HG03558 (cell line): ENCODE data around the gene HGD.
"Not testable (repeated sequence)": the region's sequence is repeated elsewhere in the genome, so short reads cannot be mapped to it uniquely, and the experiment has no call there.

ENCODE experiments used
- ATAC-seq: cut with Tn5 transposase; IDR thresholded peaks from one replicate; pipeline ENCODE4 v1.9.1; 2021; ENCODE audit warnings: moderate number of reproducible peaks; ENCODE audit not compliant: unreplicated experiment; ENCODE audit errors: extremely low read depth

HGD gene

GRCh38 chr3:120681018-120681417, 1.0 kb downstream of the HGD start:
- no peak for ATAC-seq

- ATAC-seq = no peak
Observed at GRCh38 chr3:120680193-120680894, 1.7 kb downstream of the HGD start.

- ATAC-seq = no peak
Observed at GRCh38 chr3:120678984-120679383, 3.1 kb downstream of the HGD start.

- ATAC-seq = peak; percentile 86
Observed at GRCh38 chr3:120678331-120678947, 3.6 kb downstream of the HGD start.

GRCh38 chr3:120677193-120677592, 4.8 kb downstream of the HGD start:
- not testable (repeated sequence) for ATAC-seq

GRCh38 chr3:120673116-120673515, 8.9 kb downstream of the HGD start:
- no peak for ATAC-seq

GRCh38 chr3:120670576-120670975, 11.5 kb downstream of the HGD start:
- ATAC-seq = no peak

- no peak for ATAC-seq
Observed at GRCh38 chr3:120664926-120665325, 17.1 kb downstream of the HGD start.

- no peak for ATAC-seq
Observed at GRCh38 chr3:120661945-120662344, 20.1 kb downstream of the HGD start.

GRCh38 chr3:120661106-120661905, 20.7 kb downstream of the HGD start:
- no peak for ATAC-seq

GRCh38 chr3:120659834-120660233, 22.2 kb downstream of the HGD start:
- ATAC-seq = no peak

GRCh38 chr3:120659285-120659684, 22.8 kb downstream of the HGD start:
- ATAC-seq = no peak

GRCh38 chr3:120652896-120653545, 29.0 kb downstream of the HGD start:
- no peak for ATAC-seq

GRCh38 chr3:120652281-120652680, 29.8 kb downstream of the HGD start:
- no peak for ATAC-seq

GRCh38 chr3:120650311-120650710, 31.7 kb downstream of the HGD start:
- no peak for ATAC-seq

GRCh38 chr3:120649830-120650233, 32.2 kb downstream of the HGD start:
- ATAC-seq = no peak

GRCh38 chr3:120648290-120648689, 33.7 kb downstream of the HGD start:
- no peak for ATAC-seq

GRCh38 chr3:120646771-120647432, 35.1 kb downstream of the HGD start:
- no peak for ATAC-seq

GRCh38 chr3:120645083-120645845, 36.8 kb downstream of the HGD start:
- ATAC-seq = no peak
